GM12864 (cell line): ENCODE data around the gene NUPR1.

ENCODE experiments used
- DNase-seq: peaks from one replicate; pipeline ENCODE4 v3.0.0-alpha.2; 2011; ENCODE audit warnings: low read depth
- H3K4me3 ChIP-seq: 2 replicates; pipeline ENCODE4 v1.5.1; 2011; ENCODE audit warnings: mild to moderate bottlenecking, low read depth, low read length, control low read depth
- CTCF ChIP-seq: IDR thresholded peaks from 2 replicates; pipeline ENCODE4 v1.5.1; 2011; ENCODE audit warnings: low read depth, mild to moderate bottlenecking, moderate library complexity, low read length, control low read depth, inconsistent platforms; ENCODE audit errors: missing control alignments

Gene NUPR1

DNA sequence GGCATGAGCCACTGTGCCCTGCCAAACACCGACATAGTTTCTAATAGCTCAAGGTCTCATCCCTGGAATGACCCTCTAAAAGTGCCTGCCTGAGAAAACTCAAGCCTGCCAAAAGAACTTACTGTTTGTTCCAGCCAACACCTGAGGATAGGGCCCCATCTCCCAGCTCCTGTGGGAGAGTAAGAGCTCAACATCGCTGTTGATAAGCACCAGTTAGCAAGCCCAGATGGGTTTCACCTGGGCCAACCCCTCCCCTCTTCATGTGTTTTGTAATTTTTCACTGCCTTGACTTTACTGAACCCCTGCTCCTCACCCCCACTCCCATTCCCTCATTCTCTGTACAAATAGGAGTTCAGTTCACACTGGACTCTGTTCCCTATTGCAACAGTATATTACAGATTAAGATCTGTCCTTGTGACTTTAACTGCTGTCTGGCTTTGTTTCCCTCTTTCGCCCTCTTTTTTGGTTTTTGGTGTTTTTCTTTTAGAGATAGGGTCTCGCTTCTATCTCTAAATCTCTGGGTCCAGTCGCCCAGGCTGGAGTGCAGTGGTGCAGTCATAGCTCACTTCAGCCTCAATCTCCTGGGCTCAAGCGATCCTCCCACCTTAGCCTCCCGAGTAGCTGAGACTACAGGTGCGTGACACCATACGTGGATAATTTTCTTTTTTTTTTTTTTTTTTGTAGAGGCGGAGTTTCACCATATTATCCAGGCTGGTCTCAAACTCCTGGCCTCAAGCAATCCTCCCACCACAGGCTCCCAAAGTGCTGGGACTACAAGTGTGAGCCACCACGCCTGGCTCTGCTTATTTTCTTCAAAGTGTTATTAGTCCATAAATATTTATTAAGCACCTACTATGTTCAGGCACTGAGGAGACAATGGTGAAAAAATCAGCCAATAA is 12.3 kb downstream of the NUPR1 start:
- DNase-seq, result no peak
- H3K4me3 ChIP-seq, result no peak overlapping the region

GRCh38 chr16:28524681-28525171 is 14.0 kb downstream of the NUPR1 start:
- DNase-seq, result no peak
- H3K4me3 ChIP-seq, result no peak overlapping the region
- peak; percentile 22 for TF ChIP-seq CTCF

More for the DNA sequence above, 12.3 kb downstream of the NUPR1 start:
- TF ChIP-seq CTCF, result no peak

GRCh38 chr16:28522792-28523191 is 16.0 kb downstream of the NUPR1 start:
- H3K4me3 ChIP-seq, result no peak overlapping the region
- no peak for DNase-seq
- TF ChIP-seq CTCF, result no peak

GRCh38 chr16:28521436-28521835 is 17.3 kb downstream of the NUPR1 start:
- DNase-seq, result no peak
- H3K4me3 ChIP-seq, result no peak overlapping the region
- no peak for TF ChIP-seq CTCF

DNA sequence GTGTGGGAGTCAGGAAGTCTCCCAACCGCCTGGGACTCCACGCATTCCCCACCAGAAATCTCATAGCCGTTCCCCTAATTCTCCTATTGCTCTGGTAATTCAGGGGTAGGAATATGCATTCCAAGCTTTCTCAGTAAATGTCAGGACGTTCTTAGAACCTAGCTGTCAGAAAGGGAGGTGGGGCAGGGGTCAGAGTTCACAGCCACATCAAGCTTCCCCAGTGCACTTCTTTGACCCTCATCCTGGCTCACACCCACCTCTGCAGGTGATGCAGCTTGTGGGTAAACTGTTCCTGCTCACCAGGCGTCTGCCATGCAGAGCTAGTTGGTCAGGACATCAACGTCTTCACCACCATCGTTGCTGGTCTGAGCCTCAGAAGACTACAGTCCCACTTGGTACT is 18.1 kb downstream of the NUPR1 start:
- no peak for TF ChIP-seq CTCF
- no peak overlapping the region for H3K4me3 ChIP-seq
- no peak for DNase-seq

GRCh38 chr16:28514246-28514645 is 24.5 kb downstream of the NUPR1 start:
- H3K4me3 ChIP-seq, result no peak overlapping the region
- DNase-seq, result no peak
- TF ChIP-seq CTCF, result no peak

DNA sequence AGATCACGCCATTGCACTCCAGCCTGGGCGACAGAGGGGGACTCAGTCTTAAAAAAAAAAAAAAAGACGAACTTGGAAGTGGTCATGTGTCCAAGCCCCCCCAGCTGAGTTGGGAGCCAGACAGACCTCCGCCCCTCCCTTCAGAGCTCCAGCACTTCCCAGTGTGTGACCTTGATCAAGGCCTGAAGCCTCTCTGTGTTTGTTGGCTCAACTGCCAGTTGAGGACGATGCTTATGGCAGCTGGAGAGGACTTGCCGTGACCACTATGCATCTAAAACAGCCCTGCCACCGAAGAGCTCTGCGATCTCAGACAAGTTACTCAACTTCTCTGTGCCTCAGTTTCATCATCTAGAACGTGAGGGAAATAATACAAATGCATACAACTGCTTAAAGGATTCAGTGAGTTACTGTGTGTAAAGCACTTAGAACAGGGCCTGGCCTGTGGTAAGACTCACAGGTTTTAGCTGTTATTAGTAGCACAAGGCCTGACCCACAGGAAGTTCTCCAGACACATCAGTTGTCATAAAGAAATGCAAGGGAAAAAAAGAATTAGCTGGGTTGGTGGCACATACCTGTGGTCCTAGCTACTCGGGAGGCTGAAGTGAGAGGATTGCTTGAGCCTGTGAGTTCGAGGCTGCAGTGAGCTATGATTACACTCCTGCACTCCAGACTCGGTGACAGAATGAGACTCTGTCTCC is 25.1 kb downstream of the NUPR1 start:
- no peak for TF ChIP-seq CTCF
- no peak overlapping the region for H3K4me3 ChIP-seq
- DNase-seq, result no peak
